Esophagus mucosa (tissue), 1 donor: ENCODE measurements around the gene SRSF2. TPM values are rescaled to one million over a fixed set of nuclear protein-coding genes. Genes with fewer than 3 reads are reported as not detected.
"Not testable (repeated sequence)": the region's sequence is repeated elsewhere in the genome, so short reads cannot be mapped to it uniquely, and the experiment has no call there.

Source experiments
- ATAC-seq: fragments of 200-7000 bp; cut with Tn5 transposase; one replicate; pipeline ENCODE4 v1.9.1; 2020
- total RNA-seq: library from RNA; stranded (reverse); gene quantifications from one replicate; pipeline ENCODE4 v1.2.4, GENCODE V29; 2023
- donor health status: DM: yes; HTN: yes; CAD: no.

Gene SRSF2
- total RNA-seq, 1 donor from 2014 or later, result 162 TPM

GRCh38 chr17:76737676-76738467 lies 741 bp upstream of the SRSF2 start, which contains the start of gene MFSD11:
Gene MFSD11 (plus strand): TSS chr17:76738119. CDS start chr17:76738353, 234 bp downstream.
- ATAC-seq, result peak; percentile 79

- peak; percentile 44 for ATAC-seq
These were observed 616 bp downstream of the SRSF2 start for GRCh38 chr17:76736349-76737081.

DNA sequence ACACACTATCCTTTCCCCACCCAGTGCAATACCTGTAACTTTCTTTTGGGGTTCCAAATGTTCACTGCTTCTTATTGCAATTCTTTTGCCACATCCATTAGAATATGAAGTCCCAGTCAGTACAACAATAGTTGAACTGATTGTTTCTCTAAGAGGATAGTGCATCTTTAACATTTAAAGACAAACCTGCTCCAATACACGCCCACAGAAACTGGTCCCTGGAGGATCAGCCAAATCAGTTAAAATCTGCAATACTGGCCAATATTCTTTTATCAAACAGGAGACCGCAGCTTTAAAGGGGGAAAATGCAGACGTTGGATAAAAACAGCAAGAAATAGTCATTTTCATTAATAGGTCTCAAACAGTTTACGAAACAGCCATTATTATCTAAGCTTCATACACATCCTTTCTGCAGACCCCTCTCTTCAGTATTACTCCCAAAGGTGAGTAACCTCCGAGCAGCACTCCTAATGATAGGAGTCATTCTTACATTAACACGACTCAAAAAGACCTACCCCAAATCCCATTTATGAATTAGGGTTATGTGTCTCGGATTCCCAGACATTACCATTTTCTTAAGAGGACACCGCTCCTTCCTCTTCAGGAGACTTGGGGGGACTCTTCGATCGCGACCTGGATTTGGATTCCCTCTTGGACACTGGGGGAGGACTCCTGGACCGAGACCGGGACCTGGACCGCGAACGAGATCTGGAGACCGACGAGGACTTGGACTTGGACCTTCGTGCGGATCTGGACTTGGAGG lies 1.4 kb downstream of the SRSF2 start:
- ATAC-seq, result no peak

DNA sequence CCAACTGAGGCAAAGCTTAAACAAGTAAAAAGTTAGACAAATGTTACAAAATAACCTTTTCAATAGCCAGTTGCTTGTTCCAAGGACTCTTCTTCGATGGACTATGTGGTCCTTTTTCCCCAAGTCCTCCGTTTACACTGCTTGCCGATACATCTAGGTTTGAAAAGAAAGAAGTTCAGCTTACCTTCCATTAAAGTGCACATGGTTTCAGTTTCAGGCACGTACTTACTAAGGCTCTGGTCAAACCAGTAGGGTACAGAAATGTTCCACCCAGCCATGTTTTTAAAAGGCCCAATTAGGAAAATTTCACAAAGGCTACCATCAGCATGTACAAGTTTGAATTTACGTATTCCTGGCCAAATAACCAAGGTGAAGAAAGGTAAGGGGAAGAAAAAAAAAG lies 2.1 kb downstream of the SRSF2 start:
- no peak for ATAC-seq

- ATAC-seq, result no peak
These were observed 2.9 kb downstream of the SRSF2 start for GRCh38 chr17:76734080-76734840.

- no peak for ATAC-seq
These were observed 3.5 kb downstream of the SRSF2 start for GRCh38 chr17:76733618-76733957.

DNA sequence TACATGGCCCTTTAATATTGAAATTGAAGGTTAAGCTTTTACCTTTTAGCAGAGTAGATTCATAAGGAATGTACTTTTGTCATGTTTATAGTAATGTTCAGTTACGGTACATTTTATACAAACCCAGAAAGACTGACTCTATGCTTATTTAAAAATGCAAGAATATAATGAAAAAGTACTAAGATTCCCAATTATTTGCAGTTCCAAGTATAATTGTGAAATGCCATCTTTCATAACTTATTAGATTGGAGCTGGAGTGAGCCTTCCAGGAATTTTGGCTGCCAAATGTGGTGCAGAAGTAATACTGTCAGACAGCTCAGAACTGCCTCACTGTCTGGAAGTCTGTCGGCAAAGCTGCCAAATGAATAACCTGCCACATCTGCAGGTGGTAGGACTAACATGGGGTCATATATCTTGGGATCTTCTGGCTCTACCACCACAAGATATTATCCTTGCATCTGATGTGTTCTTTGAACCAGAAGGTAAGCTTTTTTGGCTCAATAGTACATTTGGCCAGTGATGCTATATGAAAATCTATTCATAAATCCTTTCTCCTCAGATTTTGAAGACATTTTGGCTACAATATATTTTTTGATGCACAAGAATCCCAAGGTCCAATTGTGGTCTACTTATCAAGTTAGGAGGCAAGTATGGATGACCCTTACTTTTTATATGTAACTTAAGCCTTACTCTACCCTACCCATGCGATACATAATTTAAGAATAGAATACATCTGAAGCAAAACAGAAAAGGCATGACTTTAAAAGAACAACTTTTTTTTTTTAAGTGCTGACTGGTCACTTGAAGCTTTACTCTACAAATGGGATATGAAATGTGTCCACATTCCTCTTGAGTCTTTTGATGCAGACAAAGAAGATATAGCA lies 4.2 kb downstream of the SRSF2 start:
- no peak for ATAC-seq

- not testable (repeated sequence) for ATAC-seq
These were observed 5.1 kb downstream of the SRSF2 start for GRCh38 chr17:76731800-76732733.

GRCh38 chr17:76727745-76728456 lies 9.2 kb downstream of the SRSF2 start:
- no peak for ATAC-seq

GRCh38 chr17:76726776-76727718 lies 10.1 kb downstream of the SRSF2 start, which contains the start of gene METTL23:
Gene METTL23 (plus strand): TSS chr17:76726839. CDS start chr17:76729711, 2,872 bp downstream.
- peak; percentile 61 for ATAC-seq

DNA sequence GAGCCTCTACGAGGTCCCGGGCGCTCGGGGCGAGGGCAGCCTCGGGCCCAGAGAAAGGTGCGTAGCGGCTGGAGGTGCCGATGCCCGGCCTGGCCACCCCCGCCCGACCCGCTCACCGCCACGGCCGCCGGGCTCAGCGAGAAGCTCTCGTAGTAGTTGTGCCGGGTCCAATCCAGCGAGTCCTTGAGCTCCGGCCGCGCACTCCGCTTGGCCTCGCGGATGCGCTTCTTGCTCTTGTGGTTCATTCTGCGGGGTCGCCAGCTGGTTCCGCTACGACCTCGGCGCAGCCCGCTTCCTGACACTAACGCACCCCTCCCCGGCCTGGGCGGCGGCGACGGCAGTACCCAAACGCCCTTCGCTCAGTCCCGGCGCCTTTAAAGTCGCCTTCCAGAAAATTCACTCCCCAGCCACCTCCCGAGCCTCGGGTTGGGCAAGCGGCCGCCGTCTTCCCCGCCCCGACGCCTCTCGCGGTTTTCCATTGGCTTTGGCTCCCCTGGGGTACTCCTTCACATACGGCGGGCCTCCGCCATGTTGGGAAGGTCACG lies 10.8 kb downstream of the SRSF2 start, which contains the start of gene JMJD6:
Gene JMJD6, minus strand, starts transcription at position 376 of the 545 bp plus-strand sequence. Its CDS starts 131 bp downstream, at position 245.
- peak; percentile 94 for ATAC-seq

DNA sequence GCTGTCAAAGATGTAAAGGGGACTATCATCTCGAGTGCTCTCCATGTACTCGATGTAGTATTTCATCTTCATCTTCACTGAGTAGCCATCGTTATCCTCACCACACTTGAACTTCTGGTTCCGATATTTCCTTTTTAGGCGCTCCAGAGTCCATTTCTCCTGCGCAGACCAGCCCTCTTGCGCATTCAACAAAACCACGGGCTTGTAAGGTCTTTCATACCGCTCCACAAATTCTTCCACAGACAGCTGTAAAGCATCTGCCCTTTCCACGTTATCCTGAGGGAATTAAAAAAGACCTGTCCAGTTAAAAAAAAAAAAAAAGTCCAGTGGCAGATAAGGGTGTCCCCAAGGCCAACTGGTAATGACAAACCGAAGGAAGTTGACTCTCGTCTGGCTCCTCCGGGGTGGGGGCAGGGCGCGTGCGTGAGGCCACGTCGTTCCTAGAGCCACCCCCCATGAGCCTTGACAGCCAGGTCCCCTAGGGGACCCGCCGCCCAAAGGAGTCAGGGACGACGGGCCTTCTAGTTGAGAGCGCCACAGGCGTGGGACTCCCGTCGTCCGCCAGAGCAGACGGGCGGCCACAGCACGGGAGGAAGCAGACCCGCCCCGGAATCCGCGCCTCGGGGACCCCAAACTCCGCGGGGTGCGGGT lies 11.4 kb downstream of the SRSF2 start:
- ATAC-seq, result peak; percentile 40

DNA sequence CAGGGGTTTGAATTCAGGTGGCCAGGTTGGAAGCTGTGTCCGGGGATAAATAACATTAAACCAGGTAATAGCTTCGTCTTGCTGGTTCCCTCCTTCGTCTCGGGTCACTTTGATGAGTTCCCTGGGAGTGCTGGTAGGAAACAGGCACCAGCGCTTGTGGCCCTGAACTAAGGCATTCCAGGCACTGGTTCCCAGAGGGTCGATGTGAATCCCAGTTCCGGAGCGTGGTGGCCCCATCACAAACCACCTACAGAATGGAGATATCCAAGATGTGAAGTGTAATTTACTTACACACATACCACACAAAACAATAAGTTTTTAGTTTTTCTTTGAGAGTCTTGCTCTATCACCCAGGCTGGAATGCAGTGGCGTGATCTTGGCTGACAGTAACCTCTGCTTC lies 13.3 kb downstream of the SRSF2 start:
- ATAC-seq, result no peak

DNA sequence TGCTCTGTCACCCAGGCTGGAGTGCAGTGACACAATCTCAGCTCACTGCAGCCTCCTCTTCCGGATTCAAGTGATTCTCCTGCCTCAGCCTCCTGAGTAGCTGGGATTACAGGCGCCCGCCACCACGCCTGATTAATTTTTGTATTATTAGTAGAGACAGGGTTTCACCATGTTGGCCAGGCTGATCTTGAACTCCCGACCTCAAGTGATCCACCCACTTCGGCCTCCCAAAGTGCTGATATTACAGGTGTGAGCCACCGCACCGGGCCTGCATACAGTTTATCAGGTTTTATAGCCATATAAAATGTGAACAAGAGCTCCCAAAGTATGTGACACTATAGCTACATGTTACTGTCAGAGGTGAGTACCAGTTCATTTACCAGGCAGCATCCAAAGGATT lies 14.2 kb downstream of the SRSF2 start:
- not testable (repeated sequence) for ATAC-seq

DNA sequence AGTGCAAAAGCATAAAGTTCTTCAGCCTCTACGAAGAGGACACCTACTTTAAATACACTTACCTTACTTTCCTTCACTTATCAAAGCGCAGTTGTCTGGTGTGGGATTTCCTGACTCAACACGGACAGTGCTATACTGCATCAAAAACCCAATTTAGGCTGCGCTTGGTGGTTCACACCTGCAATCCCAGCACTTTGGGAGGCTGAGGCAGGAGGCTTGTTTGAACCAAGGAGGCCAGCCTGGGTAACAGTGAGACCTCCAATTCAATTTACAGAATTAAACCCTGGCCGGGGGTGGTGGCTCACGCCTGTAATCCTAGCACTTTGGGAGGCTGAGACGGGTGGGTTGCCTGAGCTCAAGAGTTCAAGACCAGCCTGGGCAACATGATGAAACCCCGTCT lies 14.9 kb downstream of the SRSF2 start:
- no peak for ATAC-seq

DNA sequence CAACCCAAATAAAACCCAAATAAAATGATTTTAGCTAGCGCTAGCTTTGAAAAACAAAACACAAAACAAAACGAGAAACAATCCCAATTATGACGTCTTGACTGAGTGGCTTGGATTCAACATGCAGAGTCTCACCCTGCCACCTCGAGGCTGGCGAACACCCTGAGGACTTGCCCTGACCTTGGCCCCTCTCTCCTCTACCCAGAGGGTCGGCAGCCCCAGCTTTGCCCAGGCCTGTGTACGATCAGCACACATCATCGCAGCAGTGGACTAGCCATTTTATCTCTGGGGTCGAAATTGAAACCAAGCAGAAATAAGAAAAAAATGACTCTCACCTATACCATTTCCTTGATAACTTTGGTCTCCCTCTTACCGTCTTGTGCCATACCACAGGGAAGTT lies 15.7 kb downstream of the SRSF2 start:
- no peak for ATAC-seq

DNA sequence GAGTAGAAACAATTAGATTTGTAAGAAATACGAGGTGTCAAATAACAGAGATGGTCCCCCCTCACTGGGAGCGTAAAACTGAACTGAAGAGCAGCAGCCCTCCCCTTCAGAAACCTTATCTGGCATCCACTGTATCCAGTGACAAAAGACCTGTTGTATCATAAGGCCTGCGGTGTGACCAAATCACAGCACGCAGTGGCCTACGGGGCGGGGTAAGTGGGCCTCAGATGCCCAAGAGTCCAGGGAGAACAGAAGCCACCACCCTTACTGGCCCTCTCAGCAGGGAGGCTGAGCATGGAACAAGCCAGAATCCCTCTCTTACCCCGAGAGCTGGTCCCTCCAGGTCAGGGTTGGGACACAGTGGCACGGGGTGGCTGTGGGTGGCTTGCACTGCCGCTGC lies 16.2 kb downstream of the SRSF2 start:
- no peak for ATAC-seq
